ENCODE measurements around the gene ZNF587. TPM values are rescaled to one million over a fixed set of nuclear protein-coding genes. Genes with fewer than 3 reads are reported as not detected.
"Not testable (repeated sequence)": the region's sequence is repeated elsewhere in the genome, so short reads cannot be mapped to it uniquely, and the experiment has no call there.

Gene ZNF587
- total RNA-seq, 1 experiment from 2014 or later, result 16.3 TPM

DNA sequence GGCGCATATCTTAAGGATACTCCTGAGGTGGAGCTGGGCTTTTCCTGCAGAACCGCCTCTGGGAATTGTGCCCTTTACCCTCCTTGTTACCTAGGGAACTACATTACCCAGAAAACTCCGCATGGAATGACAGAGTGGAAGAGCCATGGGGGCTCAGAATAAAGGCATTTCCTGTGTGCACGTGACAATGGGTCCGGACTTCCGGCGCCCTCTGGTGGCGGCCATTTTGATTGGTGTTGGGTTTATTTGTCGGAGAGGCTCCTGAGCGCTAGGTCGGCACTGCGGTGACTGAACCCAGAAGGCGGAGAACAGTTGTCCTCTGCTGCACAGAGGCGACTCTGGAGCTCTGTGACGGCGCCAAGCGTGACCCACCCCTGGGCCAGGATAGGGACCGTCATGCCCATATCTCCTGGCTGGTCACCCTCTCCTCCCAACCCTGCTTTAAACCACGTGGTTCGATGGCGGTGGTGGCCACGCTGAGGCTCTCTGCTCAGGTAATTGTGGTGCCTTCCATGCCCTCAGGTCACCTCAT lies 19.5 kb upstream of the ZNF587 start, which contains the start of gene ZNF587B:
Gene ZNF587B (plus strand): TSS at position 229 of the 532 bp plus-strand sequence. CDS start 230 bp downstream, at position 459.
- CTCF ChIA-PET, result no interaction called here

GRCh38 chr19:57836991-57837390 lies 12.7 kb upstream of the ZNF587 start:
- POLR2A ChIA-PET (ENCODE audit: unreplicated experiment); H3K27me3 ChIP-seq (ENCODE audit: low read length); ATAC-seq; H3K4me3 ChIP-seq (ENCODE audit: low read length); H3K4me1 ChIP-seq (ENCODE audit: insufficient read depth, low read length); H4K20me1 ChIP-seq (ENCODE audit: low read length); BruUV-seq (replicated peaks); DNase-seq; CTCF ChIA-PET; intact Hi-C loops (cut with micrococcal nuclease); H3K9me3 ChIP-seq (ENCODE audit: low read length); H2AFZ ChIP-seq (ENCODE audit: low read length); H3K27ac ChIP-seq (ENCODE audit: low read length); H3K4me2 ChIP-seq (ENCODE audit: low read length); H3K9ac ChIP-seq (ENCODE audit: low read length); H3K9me2 ChIP-seq (replicated peaks; ENCODE audit: low read length); H3F3A ChIP-seq (ENCODE audit: low read length, unreplicated experiment): not testable (repeated sequence)
- Histone ChIP-seq H3K79me2 (ENCODE audit: low read length) (peaks cover 46% of the 10 kb centered on the region), H3K36me3 (ENCODE audit: low read depth, low read length) (peaks cover 28% of the 10 kb centered on the region)

More for the DNA sequence above, 19.5 kb upstream of the ZNF587 start, which contains the start of gene ZNF587B:
- Histone ChIP-seq H3K9me3 (ENCODE audit: low read length) (no peaks in the 10 kb centered on the region), H3F3A (ENCODE audit: low read length, unreplicated experiment) (no peaks in the 10 kb centered on the region), H3K9ac (ENCODE audit: low read length) (no peak within 1 kb of the TSS), H3K27ac (ENCODE audit: low read length) (no peak within 1 kb of the TSS), H3K4me2 (ENCODE audit: low read length) (no peak within 1 kb of the TSS), H3K9me2 (replicated peaks; ENCODE audit: low read length) (no peaks in the 10 kb centered on the region), H3K79me2 (ENCODE audit: low read length) (peaks cover 77% of the 10 kb centered on the region), H3K4me3 (ENCODE audit: low read length) (no peak within 1 kb of the TSS), H3K4me1 (ENCODE audit: insufficient read depth, low read length) (no peaks in the 10 kb centered on the region), H4K20me1 (ENCODE audit: low read length) (peaks cover 27% of the 10 kb centered on the region; the same call in 1 of the 2 replicates), H2AFZ (ENCODE audit: low read length) (no peak within 1 kb of the TSS), H3K36me3 (ENCODE audit: low read depth, low read length) (peaks cover 30% of the 10 kb centered on the region), H3K27me3 (ENCODE audit: low read length) (no peaks in the 10 kb centered on the region)
- no TSS peak for BruUV-seq (replicated peaks)
- TF ChIP-seq EZH2 (IDR thresholded peaks at IDR 0.05; ENCODE audit: low read length, unreplicated experiment) (no peak), EZH2phosphoT487 (IDR thresholded peaks at IDR 0.05; ENCODE audit: borderline replicate concordance, low read length) (no peak), CTCF (conservative IDR thresholded peaks at IDR 0.05; ENCODE audit: low read depth, low read length) (peak; percentile 79)
- POLR2A ChIA-PET (ENCODE audit: unreplicated experiment), result no interaction called here
- intact Hi-C loops (cut with micrococcal nuclease), result no loop called here
- peak; percentile 49; the same call in 1 of the 2 replicates for ATAC-seq
- peak; percentile 49 for DNase-seq

DNA sequence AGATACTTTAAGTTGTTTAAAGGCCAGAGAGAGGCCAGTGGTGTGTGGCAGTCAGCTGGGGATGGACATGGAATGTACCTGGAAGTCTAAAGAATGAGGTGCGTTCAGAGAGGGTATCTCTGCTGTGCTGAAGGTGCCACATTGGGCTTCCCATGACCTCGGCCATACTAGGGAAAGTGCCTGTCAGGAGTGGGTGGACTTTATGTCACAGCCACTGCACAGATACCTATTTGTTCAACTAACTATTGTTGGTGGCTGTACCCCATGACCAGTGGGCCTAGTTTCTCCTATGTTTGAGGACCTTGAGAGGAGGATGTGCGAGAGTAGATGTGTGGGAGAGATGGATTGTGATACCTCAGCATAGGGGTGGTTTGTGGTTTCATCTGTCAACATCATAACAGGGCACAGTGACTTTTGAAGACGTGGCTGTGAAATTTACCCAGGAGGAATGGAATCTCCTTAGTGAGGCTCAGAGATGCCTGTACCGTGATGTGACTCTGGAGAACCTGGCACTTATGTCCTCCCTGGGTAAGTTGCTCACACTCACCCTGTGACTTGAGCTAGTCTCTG lies 11.0 kb upstream of the ZNF587 start:
- CTCF ChIA-PET; POLR2A ChIA-PET (ENCODE audit: unreplicated experiment); H3K4me1 ChIP-seq (ENCODE audit: insufficient read depth, low read length); H3K27ac ChIP-seq (ENCODE audit: low read length); H2AFZ ChIP-seq (ENCODE audit: low read length); H4K20me1 ChIP-seq (ENCODE audit: low read length); H3K27me3 ChIP-seq (ENCODE audit: low read length); H3K4me2 ChIP-seq (ENCODE audit: low read length); H3K9me3 ChIP-seq (ENCODE audit: low read length); H3F3A ChIP-seq (ENCODE audit: low read length, unreplicated experiment); intact Hi-C loops (cut with micrococcal nuclease); H3K4me3 ChIP-seq (ENCODE audit: low read length); H3K9ac ChIP-seq (ENCODE audit: low read length); DNase-seq; H3K9me2 ChIP-seq (replicated peaks; ENCODE audit: low read length); BruUV-seq (replicated peaks): not testable (repeated sequence)
- peak; percentile 27; the same call in 1 of the 2 replicates for ATAC-seq
- peaks cover 43% of the 10 kb centered on the region for H3K36me3 ChIP-seq (ENCODE audit: low read depth, low read length)
- peaks cover 55% of the 10 kb centered on the region for H3K79me2 ChIP-seq (ENCODE audit: low read length)
